T-helper 2 cell (primary cell): ENCODE results near the gene TGFBR3.

Source experiments
- DNase-seq, 5 experiments: peaks; one replicate each; pipeline versions ENCODE4 v3.0.0 to v3.0.0-alpha.2; 2012 to 2022

Gene TGFBR3

GRCh38 chr1:91730801-91731732, 154.9 kb downstream of the TGFBR3 start:
- peak in 2 of 5 experiments; percentile 23 to 88 for DNase-seq

- DNase-seq = peak in 2 of 5 experiments; percentile 39 to 64
Observed at GRCh38 chr1:91729621-91730358, 156.2 kb downstream of the TGFBR3 start.

- no peak for DNase-seq
Observed at GRCh38 chr1:91727763-91728162, 158.2 kb downstream of the TGFBR3 start.

- DNase-seq = peak in 1 of 5 experiments; percentile 48
Observed at GRCh38 chr1:91725989-91726721, 159.8 kb downstream of the TGFBR3 start.

- no peak for DNase-seq
Observed at GRCh38 chr1:91725618-91725988, 160.3 kb downstream of the TGFBR3 start.

GRCh38 chr1:91724644-91725043, 161.3 kb downstream of the TGFBR3 start:
- DNase-seq = no peak

GRCh38 chr1:91724231-91724630, 161.7 kb downstream of the TGFBR3 start:
- no peak for DNase-seq

GRCh38 chr1:91720044-91720443, 165.9 kb downstream of the TGFBR3 start:
- no peak for DNase-seq

GRCh38 chr1:91718877-91719276, 167.1 kb downstream of the TGFBR3 start:
- DNase-seq = no peak

GRCh38 chr1:91718368-91718767, 167.6 kb downstream of the TGFBR3 start:
- DNase-seq = no peak

GRCh38 chr1:91717839-91718238, 168.1 kb downstream of the TGFBR3 start:
- DNase-seq = no peak

GRCh38 chr1:91716339-91716738, 169.6 kb downstream of the TGFBR3 start:
- DNase-seq = no peak

GRCh38 chr1:91715416-91716000, 170.4 kb downstream of the TGFBR3 start:
- no peak for DNase-seq

GRCh38 chr1:91714867-91715381, 171.0 kb downstream of the TGFBR3 start:
- no peak for DNase-seq

GRCh38 chr1:91712981-91713841, 172.7 kb downstream of the TGFBR3 start:
- DNase-seq = peak in 2 of 5 experiments; percentile 31 to 87

GRCh38 chr1:91712393-91712792, 173.6 kb downstream of the TGFBR3 start:
- peak in 1 of 5 experiments; percentile 55 for DNase-seq

GRCh38 chr1:91711504-91712247, 174.3 kb downstream of the TGFBR3 start:
- no peak for DNase-seq

GRCh38 chr1:91710261-91710660, 175.7 kb downstream of the TGFBR3 start:
- DNase-seq = no peak

- DNase-seq = no peak
Observed at GRCh38 chr1:91708691-91709090, 177.3 kb downstream of the TGFBR3 start.

GRCh38 chr1:91707890-91708218, 178.1 kb downstream of the TGFBR3 start:
- DNase-seq = no peak
